NCI-H460 (cell line): ENCODE data around the gene SPSB1. TPM values are rescaled to one million over a fixed set of nuclear protein-coding genes. Genes with fewer than 3 reads are reported as not detected.
A peak's percentile ranks its signal among the peaks of the same experiment; 100 is the strongest.

Experiments used
- DNase-seq: peaks from one replicate; pipeline ENCODE4 v3.0.0-alpha.2; 2016; ENCODE audit warnings: low read depth; ENCODE audit errors: extremely low read depth
- total RNA-seq: library from RNA; depleted of rRNA; stranded (reverse); fragments of >200 nt; shearing (Covaris generic); gene quantifications from 2 replicates; pipeline ENCODE4 v1.2.3, GENCODE V29; 2014

The SPSB1 gene
- total RNA-seq, 1 experiment from 2014 or later, result 14.4 TPM

DNA sequence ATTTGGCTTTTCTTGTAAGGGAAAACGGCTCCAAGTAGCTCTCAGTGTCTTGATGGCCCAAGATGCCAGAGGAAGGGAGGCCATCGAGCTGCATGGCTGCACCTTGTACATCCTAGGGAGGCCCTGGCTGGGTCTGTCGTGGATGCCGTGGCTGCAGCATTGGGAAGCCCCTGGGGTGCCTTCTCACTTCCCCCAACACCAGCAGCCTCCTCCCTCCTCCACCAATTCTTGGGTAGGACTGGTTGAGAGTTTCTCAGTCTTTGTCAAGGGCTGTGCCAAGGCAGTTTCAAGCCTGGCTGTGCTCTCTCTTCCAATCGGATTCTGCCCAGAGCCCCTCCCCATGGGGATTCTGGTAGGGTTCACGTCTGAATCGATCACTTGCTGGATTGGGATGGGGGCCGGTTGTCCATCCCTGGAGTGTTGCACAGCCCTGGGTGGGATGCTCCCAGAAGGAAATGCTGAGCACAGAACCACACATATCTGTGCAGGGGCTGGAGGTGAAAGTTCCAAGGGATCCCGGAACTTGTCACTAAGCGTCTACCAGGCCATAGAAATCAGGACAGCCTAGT lies 14.0 kb upstream of the SPSB1 start:
- DNase-seq, result no peak

DNA sequence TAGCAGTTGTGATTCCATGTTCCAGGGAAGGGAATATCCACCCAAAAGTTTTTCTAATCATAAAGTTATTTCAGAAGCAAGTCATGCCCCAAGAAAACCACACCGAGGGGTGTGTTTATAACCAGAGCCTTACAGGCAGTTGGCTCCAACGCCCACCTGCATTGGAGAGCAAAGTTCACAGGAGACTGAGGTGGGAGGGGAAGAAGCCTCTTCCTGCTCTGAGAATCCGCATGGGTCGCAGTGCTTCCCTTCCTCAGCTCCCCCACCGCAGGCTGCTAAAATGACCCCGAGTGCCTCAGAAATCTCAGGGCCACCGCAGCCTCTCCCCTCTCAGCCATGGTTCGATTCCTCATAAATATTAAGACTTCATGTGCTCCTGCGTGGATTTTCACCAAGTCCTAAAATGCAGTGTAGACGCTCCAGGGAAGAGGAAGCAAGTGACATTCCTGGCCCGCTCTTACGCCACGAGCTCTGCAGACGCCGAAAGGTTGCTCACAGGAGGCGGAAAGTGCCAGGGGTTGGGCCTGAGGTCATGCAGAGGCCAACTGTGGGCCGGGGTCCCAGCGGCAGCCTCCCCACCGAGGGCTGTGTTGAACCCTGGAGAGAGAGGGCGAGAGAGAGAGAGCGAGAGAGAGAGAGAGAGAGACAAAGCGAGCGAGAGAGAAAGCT lies 13.4 kb upstream of the SPSB1 start:
- no peak for DNase-seq

DNA sequence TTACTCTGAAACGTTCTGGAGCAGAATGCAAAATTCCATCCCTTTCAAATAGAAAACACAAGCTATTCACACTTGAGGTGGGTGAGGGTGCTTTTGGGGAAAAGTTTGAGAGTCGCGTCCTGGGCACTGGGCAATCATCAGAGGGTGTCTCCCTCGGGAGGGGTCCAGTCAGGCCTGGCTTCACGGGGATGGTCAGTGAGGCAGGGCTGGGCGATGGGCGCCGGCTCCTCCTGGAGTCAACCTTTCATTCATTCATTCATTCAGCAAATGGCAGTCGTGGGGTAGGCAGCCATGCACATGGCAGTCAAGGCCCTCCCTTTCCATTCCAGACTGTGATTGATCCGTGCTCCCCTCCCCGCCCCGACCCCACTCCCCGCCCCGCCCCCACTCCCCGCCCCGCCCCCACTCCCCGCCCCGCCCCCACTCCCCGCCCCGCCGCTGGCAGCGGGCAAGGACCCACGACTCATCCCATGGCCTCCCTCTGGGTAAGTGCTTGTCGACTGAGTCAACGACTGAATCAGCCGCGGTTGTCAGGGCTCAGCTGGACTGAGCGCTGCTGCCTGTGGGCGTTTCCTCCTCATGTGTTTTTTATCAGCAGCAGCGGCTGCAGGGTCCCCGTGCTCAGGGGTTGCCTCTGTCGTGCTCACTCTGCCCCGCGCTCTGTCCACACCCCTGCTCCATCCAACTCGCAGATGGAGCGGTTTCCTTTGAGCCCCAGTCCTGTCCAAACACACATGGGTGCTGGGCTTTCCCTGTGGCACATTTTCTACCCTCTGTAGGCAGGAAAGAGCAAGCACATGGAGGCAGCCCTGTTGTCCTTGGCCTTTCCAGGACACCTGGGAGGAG lies 12.5 kb upstream of the SPSB1 start:
- DNase-seq, result peak; percentile 64

DNA sequence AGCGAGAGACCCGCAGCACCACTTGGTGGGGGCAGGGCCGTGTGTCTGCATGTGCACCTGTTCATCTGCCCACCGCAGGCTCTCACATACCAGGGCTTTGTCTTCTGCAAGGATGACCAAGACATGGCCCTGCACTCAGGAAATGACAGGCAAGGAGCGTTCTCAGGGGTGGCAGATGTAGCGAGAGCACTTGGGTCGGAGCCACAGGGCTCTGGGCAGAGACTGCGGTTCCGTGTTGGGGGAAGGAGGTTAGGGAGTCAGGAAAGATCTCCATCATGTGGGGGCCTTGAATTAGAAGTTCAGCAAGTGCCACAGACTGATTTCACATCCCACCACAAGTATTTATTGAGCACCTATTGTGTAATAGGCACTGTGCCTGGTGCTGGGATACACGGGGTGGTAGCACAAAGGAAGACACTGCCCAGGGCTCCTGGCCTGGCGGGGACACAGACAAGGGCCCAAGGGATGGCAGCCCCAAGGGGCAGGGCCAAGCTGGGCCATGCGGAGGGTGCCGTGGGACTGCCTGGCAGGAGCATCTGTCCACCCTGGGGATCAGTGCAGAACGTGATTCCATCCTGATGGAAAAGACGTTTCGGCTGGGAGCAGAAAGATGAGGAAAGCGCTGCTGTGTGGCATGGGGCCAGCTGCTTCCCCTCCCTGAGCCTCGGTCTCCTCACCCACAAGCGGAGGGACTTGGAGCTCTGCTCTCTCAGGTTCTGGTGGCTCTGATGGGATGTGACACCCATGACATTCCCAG lies 11.4 kb upstream of the SPSB1 start:
- DNase-seq, result no peak

DNA sequence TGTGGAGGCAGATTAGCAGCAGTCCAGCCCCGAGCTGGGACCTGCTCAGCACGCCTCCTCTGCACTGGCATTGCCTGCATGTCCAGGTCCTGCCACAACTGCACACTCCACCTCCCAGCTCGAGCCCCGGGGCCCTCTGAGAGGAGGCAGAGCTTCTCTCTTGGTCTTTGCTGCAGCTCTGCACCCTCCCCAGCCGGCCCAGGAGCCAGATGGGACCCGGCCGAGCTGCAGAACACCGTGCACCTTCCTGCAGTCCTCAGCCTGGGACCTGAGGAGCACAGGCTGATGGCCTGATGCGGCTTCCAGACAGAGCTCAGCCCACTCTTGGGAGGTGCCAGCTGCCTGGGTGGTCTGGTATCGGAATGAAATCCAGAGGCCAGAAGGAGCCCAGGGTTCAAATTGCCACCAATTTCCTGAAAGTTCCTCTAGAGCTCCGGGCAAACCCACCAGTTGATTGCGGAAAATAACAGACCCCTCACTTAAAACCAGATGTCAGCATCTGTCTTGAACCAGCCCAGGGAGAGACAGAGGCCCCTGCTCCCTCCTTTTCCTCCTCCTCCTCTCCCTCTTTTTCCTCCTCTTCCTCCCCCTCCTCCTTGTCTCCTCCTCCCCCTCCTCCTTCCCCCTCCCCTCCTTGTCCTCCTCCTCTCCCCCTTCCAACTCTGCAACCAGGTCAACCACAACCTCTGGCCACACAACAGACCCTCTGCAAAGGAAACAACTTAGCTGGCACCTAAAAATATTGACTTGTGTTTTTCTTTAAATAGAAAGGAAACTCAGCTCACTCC lies 10.6 kb upstream of the SPSB1 start:
- DNase-seq, result no peak

DNA sequence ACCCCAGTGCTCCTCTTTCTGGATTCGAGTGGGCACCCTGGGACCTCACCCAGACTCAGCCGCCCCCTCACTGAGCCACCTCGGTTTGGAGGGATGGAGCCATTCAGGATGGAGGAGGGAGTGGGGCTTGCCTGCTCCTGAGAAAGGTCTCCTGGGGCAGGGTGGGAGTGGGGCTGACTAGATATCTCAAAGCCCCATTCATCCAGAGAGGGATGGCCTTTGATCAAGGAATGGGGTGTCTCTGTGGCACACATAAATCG lies 10.1 kb upstream of the SPSB1 start:
- DNase-seq, result no peak

DNA sequence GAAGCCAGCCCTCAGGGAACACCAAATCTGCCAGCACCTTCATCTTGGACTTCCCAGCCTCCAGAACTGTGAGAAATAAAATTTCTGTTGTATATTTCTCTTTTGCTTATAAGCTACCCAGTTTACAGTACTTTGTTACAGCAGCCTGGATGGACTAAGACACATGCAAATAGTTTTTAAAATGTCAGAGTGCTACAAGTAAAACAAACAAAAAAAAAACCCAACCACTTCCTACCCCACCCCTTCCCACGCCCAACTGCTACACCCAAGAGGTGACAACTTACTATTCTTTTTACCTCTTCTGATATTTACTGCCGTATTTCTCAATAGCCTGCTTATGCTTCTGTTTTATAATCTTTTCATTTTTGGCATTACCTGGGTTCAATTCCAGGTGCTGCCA lies 8.6 kb upstream of the SPSB1 start:
- DNase-seq, result no peak

DNA sequence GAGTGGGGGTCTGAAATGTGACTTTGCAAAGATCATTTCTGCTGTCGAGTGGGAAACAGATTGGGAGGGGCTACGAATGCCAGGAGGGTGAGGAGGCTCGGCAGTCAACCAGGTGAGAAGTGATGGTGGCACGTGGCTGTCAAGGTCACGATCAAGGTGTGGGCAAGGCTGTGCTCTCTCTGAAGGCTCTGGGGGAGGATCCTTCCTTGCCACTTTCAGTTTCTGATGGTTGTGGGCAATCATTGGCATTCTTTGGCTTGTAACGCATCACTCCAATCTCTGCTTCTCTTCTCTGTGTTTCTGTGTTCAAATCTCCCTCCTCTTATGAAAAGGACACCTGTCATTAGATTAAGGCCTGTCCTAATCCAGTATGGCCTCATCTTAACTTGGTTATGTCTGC lies 6.1 kb upstream of the SPSB1 start:
- no peak for DNase-seq

DNA sequence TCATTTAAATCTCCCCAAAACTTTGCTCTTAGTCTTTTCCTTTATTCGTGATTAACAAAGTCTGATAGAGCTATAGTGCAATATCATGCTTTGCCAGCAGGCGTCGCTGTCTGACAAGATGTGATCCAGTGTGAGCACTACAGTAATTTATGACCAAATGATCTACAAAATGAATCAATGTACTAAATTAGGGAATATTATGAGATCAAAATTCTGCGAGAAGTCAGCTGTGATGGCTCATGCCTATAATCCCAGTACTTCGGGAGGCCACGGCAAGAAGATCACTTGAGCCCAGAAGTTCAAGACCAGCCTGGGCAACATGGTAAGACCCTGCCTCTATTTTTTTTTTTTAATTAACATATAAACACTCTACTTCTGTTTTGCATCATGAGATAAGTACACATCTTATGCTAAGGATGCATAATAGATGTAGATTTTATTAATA lies 3.6 kb upstream of the SPSB1 start:
- peak; percentile 60 for DNase-seq

DNA sequence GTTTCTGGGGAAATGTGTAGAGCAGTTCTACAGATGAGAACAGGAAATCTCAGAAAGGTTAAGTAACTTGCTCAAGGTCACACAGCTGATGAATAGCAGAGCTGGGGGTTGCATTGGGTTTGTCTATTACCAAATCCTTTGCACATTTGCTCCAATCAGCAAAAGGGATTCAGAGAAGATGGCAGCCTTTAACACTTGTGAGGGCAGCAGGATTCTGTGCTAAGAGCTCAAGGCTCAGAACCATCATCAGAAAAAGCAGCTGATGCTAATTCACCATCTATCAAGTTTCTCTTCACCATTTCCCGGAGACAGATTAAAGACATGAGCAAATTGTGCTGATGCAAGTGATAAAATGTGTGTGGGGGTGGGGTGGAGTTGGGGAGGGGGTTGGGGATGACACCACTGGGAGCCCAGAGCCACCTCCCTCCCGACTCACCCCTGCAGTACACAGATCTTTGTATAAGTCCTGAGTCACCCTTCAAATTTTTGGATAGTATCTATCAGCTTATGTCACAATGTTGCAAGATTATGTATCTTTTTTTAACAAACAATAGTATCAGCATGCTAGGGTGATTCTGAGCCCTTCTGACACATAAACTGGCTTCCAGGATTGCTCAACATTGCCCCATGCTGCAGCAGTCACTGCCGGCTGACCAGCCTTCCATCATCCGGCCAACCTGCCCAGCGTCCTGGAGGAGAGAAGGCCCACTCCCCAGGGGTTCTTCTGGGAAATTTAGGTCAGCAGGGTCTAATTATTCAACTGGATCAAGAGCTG lies 2.8 kb upstream of the SPSB1 start:
- DNase-seq, result peak; percentile 61

DNA sequence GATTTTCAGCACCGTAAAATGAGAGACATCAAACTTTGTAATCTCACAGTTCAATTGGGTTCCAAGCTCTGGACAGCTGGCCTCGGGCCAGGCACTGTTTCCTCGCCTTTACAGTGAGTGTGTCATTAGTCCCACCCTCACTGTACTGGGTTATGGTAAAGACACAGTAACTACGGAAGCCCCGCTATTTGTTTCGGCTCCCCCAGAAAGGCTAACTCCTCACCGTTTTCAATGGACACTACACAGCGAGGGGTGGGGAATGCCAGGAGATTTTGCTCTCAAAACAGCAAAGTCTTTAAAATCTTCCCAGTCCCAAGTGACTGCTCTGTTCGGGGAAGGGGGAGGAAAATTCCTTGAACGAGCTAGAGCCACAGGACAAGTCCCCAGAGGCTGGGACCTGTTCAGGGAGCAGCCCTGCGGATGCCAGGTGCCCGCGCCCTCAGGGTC lies 757 bp upstream of the SPSB1 start:
- no peak for DNase-seq

DNA sequence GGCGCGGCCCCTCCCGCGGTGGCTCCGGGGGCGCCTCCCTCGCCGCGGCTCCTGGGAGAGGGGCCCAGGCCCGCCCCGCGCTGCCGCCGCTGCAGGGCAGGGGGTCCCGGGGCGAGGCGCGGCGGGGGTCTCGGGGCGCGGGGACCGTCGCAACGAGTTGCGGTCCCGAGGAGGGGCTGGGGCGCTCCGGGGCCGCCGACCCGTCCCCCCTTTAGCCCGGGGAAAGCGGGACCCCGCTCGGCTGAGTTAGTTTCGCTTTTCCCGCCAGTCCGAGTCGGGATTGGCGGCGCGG lies 493 bp downstream of the SPSB1 start:
- DNase-seq, result no peak

DNA sequence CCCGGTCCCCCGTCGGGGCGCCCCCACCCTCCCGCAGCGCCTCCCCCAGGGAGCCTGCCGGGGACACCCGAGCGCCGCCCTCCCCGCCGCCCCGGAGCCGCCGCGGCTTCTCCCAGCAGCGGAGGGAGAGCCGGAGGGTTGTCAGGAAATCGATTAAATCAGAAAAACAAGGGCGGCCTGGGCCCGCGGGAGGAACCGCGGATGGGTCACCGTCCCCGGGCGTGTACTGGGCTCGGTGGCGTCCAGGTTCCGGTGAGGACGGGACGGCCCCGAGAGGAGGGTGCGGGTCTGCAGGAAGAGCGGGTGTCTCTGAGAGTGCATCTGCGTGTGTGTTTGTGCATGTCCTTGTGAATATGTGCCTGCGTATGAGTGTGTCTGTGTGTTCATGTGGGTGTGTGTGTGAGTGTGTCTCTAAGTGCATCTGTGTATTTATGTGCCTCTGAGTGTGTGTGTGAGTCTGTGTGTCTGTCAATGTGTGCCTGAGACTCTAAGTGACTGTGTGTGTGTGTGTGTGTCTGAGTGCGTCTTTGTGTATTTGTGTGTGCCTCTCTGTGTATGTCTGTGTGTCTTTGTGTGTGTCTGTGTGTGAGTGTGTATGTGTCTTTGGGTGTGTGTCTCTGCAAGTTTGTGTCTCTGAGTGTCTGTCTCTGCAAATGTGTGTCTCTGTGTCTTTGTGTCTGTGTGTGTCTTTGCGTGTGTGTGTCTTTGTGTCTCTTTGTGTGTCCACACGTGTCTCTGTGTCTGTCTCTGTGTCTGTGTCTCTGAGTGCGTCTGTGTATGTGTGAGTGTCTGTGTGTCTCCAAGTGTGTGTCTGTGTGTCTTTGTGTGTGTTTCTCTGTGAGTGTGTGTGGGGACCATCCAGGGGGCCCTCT lies 1.1 kb downstream of the SPSB1 start:
- no peak for DNase-seq

DNA sequence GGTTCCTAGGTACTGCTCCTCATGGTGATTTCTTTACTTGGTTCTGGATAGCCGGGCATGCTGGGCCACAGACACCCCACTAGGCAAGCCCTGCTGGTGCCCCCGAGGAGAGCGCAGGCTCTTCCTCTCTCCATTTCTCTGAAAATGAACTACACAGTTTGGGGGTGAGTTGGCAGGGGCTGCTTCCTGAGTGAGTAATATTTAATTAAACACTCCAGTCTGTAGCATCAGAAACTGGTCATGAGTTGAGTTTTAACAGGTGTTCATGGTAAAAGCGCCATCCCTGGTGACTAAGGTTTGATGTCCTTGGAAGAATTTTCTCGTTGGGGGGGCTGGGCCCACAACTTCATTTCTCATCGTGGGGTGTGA lies 1.7 kb downstream of the SPSB1 start:
- DNase-seq, result no peak

DNA sequence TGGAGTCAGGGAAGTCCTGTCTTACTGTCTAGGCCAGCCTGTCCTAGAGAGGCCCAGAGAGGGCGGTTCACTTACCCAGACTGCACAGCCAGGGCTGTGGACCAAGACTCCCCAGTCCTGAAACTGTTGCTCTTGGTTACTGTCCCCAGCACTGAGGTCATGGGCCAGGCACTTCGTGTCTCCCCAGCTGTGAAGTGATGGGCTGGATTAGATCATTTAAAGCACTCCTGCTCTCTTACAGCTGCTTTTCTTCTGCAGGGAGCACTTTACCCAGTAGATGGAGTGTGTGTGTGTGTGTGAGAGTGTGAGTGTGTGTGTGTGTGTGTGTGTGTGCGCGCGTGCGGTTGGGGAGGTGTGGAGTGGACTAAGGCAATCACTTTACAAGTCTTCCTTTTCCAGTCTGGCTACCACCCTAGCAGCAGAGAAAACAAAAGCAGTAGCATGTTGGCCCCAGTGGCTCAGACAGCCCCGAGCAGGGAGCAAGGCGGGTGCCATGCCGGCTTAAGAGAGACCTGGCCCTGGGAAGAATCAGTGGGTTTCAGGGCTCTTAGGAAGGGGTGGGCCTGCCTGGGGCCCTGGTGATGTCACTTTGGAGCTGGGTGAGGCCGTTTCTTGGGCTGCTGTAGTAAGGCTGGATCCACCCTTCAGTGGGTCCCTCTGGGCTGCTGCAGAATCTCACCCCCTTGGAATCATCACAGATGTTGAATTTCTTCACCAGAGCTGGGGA lies 2.4 kb downstream of the SPSB1 start:
- no peak for DNase-seq

DNA sequence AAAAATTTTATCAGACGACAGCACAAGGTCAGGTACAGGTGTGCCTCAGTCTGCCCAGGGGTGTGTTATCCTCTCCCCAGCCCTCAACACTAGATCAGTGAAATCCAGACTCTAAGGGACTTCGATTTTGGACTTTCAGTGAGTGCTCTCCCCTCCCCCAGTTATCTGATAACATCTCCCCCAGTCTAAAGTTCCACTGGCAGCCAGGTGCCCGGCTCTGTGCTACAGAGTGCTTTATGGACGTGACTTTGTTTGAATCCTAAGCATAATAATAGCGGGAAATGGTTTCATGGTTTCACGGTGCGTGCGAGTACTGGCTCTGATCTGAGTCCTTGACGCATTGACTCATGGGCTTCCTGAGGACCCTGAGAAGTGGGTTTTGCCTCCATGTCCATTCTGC lies 3.2 kb downstream of the SPSB1 start:
- DNase-seq, result no peak

DNA sequence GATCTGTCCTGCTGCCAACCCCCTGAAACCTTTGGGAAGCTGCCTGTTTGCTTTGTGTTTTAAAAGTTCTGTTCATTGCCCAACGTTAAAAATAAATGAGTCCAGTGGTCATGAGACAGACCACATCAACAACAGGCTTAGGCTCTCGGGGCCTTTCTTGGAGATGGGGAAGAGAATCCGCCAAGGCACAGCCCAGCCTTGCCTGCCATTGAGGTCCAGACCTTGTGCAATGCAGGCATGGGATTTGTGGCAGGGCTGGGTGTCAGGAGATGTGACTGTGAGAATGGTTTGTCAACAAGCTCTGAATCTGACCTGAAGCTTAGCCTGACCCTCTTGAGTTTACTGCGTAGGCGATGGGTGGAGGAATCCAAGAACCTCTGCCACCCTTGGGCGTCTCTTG lies 4.2 kb downstream of the SPSB1 start:
- DNase-seq, result no peak

DNA sequence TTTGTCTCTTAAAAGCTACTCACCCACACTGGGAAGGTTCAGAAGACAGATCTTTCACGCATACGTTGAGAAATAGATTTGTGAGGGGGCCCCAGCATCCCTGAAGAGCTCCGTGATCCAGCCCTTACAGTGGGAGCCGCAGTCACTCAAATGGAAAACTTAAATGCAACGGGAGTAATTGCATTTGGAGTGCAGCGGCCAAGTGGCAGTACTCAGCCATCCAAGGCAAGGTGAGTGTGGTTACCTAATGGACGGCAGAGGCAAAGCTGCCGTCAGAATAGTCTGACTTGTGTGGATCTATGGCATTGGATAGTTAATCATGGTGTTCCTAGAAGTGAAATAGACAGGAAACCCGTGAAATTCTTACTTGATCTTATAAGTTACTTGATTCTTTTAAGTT lies 5.1 kb downstream of the SPSB1 start:
- DNase-seq, result no peak

DNA sequence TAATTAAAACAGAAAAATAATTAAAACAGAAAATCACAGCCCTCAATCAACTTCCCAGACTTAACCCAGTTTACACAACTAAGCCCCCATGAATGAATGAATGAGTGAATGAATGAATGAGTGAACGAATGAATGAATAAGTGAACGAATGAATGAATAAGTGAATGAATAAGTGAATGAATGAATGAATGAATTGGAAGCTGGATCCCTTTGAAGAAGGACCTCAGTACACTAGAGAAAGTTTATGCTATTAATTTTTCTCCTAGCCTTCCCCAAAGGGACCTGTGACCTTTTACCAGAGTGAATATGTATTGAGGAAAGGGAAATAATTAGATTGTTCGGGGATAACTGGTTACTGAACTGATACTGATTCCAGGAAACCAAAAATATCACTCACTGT lies 5.6 kb downstream of the SPSB1 start:
- DNase-seq, result no peak
